ENCODE measurements around the gene TTLL11. TPM values are rescaled to one million over a fixed set of nuclear protein-coding genes. Genes with fewer than 3 reads are reported as not detected.

Gene TTLL11
- total RNA-seq, 4 donors from 2014 or later, result 9.1 to 47.4 (median 11.3) TPM

DNA sequence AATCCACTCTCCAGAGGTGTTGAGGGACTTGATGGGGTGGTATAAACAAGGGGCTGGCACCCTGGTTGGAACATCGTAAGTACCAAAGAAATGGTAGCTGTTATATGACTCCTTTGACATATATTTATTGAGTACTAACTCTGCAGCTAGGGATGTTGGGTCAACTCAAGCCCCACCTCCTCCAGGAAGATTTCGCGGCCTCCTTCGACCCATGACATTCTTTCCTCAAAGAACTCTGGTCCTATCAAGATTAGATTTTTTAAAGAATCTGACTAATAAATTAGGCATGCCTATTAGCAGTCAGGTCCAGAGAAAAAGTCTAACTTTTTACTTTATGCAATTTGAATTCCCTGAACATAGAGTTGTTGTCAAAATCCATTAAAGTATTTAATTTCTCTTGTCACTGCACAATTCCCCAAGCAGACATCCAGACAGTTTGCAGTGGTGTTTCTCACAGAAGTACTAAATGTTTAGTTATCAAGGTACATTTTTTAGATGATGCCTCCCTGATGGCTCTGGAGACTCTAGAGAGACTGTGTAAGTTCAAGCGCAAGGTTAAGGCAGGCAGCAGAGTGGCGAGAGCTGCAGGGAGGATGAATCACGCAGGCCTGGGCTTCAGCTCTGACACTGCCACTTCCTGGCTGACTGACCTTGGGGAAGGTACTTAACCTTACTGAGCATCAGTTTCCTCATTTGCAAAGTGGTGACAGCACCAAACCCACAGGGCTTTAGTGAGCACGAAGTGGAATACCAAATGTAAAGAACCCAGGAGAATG lies 209.6 kb downstream of the TTLL11 start:
- TF ChIP-seq POLR2A (IDR thresholded peaks at IDR 0.05), result no peak
- no peak for TF ChIP-seq POLR2AphosphoS5 (IDR thresholded peaks at IDR 0.05)
- TF ChIP-seq, protein P1, sequence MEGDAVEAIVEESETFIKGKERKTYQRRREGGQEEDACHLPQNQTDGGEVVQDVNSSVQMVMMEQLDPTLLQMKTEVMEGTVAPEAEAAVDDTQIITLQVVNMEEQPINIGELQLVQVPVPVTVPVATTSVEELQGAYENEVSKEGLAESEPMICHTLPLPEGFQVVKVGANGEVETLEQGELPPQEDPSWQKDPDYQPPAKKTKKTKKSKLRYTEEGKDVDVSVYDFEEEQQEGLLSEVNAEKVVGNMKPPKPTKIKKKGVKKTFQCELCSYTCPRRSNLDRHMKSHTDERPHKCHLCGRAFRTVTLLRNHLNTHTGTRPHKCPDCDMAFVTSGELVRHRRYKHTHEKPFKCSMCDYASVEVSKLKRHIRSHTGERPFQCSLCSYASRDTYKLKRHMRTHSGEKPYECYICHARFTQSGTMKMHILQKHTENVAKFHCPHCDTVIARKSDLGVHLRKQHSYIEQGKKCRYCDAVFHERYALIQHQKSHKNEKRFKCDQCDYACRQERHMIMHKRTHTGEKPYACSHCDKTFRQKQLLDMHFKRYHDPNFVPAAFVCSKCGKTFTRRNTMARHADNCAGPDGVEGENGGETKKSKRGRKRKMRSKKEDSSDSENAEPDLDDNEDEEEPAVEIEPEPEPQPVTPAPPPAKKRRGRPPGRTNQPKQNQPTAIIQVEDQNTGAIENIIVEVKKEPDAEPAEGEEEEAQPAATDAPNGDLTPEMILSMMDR (IDR thresholded peaks at IDR 0.05), result no peak
- no peak for TF ChIP-seq EP300 (IDR thresholded peaks at IDR 0.05; ENCODE audit: low read depth)
- no peak for DNase-seq
- H3K27ac ChIP-seq, result no peak overlapping the region
- 84 to 100% methylated on average over 3 to 8 of the region's 8 CpGs for WGBS, 2 donors (ENCODE audit: low coverage in 1 of 2)
- intact Hi-C loops (cut with DNase I; ENCODE audit: low total_unique reads) (no loop called here), in situ Hi-C loops (cut with MboI; ENCODE audit: low pct_ligation_motif_present in 1 of 4, low pct_unique_long_range_greater_than_20kb in 1 of 4, low sequenced_read_pairs in 3 of 4) (no loop called here)
- no peaks in the 10 kb centered on the region for H3K27me3 ChIP-seq
- H3K4me1 ChIP-seq, result peaks cover 0 to 20% (median 1%) of the 10 kb centered on the region in 4 donors
- no peaks in the 10 kb centered on the region for H3K9me3 ChIP-seq
- no peak overlapping the region for H3K4me3 ChIP-seq
- no peaks in the 10 kb centered on the region for H3K36me3 ChIP-seq

DNA sequence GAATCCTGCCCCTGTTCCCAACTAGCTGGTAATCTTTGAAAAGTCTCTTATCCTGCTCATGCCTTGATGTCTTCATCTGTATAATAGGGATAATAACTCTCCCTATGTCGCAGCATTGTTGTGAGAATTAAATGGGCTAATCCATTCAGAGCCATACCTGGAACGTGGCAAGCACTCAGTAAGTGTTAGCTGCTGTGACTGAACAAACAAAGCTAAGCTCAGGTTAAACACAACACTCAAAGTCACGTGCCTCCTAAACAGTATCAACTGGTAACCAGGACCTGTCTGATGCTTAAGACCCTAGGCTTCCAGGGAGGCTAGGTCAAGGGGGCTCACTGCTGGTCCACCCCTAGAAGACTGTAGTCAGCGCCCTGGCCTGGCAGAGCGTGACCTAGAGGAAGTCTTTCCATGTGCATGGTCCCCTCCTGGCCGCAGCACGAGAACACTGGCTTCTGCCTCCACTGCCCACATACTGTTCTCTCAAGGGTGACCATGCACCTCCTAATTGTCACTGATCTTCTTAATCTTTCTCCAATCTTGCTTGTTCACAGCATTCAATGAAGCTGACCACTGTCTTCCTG lies 211.1 kb downstream of the TTLL11 start:
- intact Hi-C loops (cut with DNase I; ENCODE audit: low total_unique reads), result no loop called here
- no peak for TF ChIP-seq POLR2A (IDR thresholded peaks at IDR 0.05)
- TF ChIP-seq, protein P1 (IDR thresholded peaks at IDR 0.05), result no peak
- TF ChIP-seq EP300 (IDR thresholded peaks at IDR 0.05; ENCODE audit: low read depth), result no peak
- no peak for TF ChIP-seq POLR2AphosphoS5 (IDR thresholded peaks at IDR 0.05)
- no peaks in the 10 kb centered on the region for H3K9me3 ChIP-seq
- in situ Hi-C loops (cut with MboI; ENCODE audit: low pct_ligation_motif_present in 1 of 4, low pct_unique_long_range_greater_than_20kb in 1 of 4, low sequenced_read_pairs in 3 of 4), result no loop called here
- H3K4me1 ChIP-seq, result peaks cover 0 to 6% (median 0%) of the 10 kb centered on the region in 4 donors
- 68 to 92% methylated on average over 2 to 7 of the region's 7 CpGs for WGBS, 2 donors (ENCODE audit: low coverage in 1 of 2)
- H3K36me3 ChIP-seq, result no peaks in the 10 kb centered on the region
- no peak for DNase-seq
- H3K27me3 ChIP-seq, result no peaks in the 10 kb centered on the region
- H3K27ac ChIP-seq, result no peak overlapping the region
- no peak overlapping the region for H3K4me3 ChIP-seq

DNA sequence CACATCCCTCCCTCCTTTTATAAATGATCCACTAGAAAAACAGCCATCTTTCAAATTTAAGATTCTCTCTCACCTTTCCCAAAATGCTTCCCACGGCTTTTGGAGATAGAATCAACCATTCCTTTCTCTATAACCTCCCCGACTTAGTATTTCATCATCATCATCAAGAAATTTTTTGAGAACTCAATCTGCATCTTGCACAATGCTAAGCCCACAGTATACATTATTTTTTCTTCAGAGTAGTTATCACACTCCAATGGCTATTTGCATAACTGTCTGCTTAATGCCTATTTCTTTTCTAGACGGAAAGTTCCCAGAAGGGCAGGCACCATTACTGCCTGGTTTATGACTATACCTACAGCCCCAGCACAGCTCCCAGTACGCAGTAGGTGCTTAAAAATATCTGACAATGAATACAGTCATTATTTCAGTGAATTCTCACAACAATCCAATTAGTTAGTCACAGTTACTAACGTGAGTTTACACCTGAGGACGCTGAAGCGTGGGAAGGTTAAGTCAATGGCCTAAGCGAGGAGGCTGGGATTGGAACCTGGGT lies 212.7 kb downstream of the TTLL11 start:
- WGBS, 2 donors (ENCODE audit: low coverage in 1 of 2), result 81 to 92% methylated on average over 2 to 8 of the region's 8 CpGs
- no peak for DNase-seq
- Histone ChIP-seq H3K27ac (no peak overlapping the region), H3K4me1 (no peaks in the 10 kb centered on the region), H3K9me3 (no peaks in the 10 kb centered on the region), H3K36me3 (no peaks in the 10 kb centered on the region), H3K27me3 (no peaks in the 10 kb centered on the region), H3K4me3 (no peak overlapping the region)
- TF ChIP-seq, protein P1 (IDR thresholded peaks at IDR 0.05), result no peak
- TF ChIP-seq EP300 (IDR thresholded peaks at IDR 0.05; ENCODE audit: low read depth), result no peak
- TF ChIP-seq POLR2AphosphoS5 (IDR thresholded peaks at IDR 0.05), result no peak
- no peak for TF ChIP-seq POLR2A (IDR thresholded peaks at IDR 0.05)
- in situ Hi-C loops (cut with MboI; ENCODE audit: low pct_ligation_motif_present in 1 of 4, low pct_unique_long_range_greater_than_20kb in 1 of 4, low sequenced_read_pairs in 3 of 4) (no loop called here), intact Hi-C loops (cut with DNase I; ENCODE audit: low total_unique reads) (no loop called here)

GRCh38 chr9:121878271-121878822 lies 214.8 kb downstream of the TTLL11 start:
- Histone ChIP-seq H3K27me3 (no peaks in the 10 kb centered on the region), H3K27ac (no peak overlapping the region), H3K36me3 (no peaks in the 10 kb centered on the region), H3K9me3 (no peaks in the 10 kb centered on the region), H3K4me3 (no peak overlapping the region), H3K4me1 (no peaks in the 10 kb centered on the region)
- no peak for DNase-seq
- intact Hi-C loops (cut with DNase I; ENCODE audit: low total_unique reads), result no loop called here
- TF ChIP-seq, protein P1 (IDR thresholded peaks at IDR 0.05), result no peak
- TF ChIP-seq POLR2A (IDR thresholded peaks at IDR 0.05) (no peak), EP300 (IDR thresholded peaks at IDR 0.05; ENCODE audit: low read depth) (no peak), POLR2AphosphoS5 (IDR thresholded peaks at IDR 0.05) (no peak)
- in situ Hi-C loops (cut with MboI; ENCODE audit: low pct_ligation_motif_present in 1 of 4, low pct_unique_long_range_greater_than_20kb in 1 of 4, low sequenced_read_pairs in 3 of 4), result no loop called here
- 90 to 100% methylated on average over 1 to 14 of the region's 14 CpGs for WGBS, 2 donors (ENCODE audit: low coverage in 1 of 2)

All from transverse colon (tissue), 4 donors.